Osteoblast (primary cell): ENCODE measurements around the gene NR2F1. TPM values are rescaled to one million over a fixed set of nuclear protein-coding genes. Genes with fewer than 3 reads are reported as not detected.

Source experiments
- DNase-seq: peaks from one replicate; pipeline ENCODE4 v3.0.0; 2011; ENCODE audit warnings: low spot score, mixed read lengths; ENCODE audit not compliant: insufficient read length; ENCODE audit errors: missing footprints
- H2AFZ ChIP-seq: 2 replicates; pipeline ENCODE4 v1.6.0; 2011; ENCODE audit warnings: mild to moderate bottlenecking, low read length
- H3K27ac ChIP-seq: 2 replicates; pipeline ENCODE4 v1.5.1; 2011; ENCODE audit warnings: mild to moderate bottlenecking, low read depth, low read length, moderate library complexity
- H3K27me3 ChIP-seq: 2 replicates; pipeline ENCODE4 v1.6.0; 2012; ENCODE audit warnings: mild to moderate bottlenecking, control low read depth, inconsistent platforms, low read length, moderate library complexity; ENCODE audit not compliant: insufficient read depth
- H3K36me3 ChIP-seq: 2 replicates; pipeline ENCODE4 v1.5.1; 2011; ENCODE audit warnings: mild to moderate bottlenecking, low read length, control low read depth, moderate library complexity; ENCODE audit not compliant: insufficient read depth
- H3K4me1 ChIP-seq: 2 replicates; pipeline ENCODE4 v1.5.1; 2011; ENCODE audit warnings: mild to moderate bottlenecking, low read length, control low read depth, moderate library complexity; ENCODE audit not compliant: insufficient read depth
- H3K4me2 ChIP-seq: 2 replicates; pipeline ENCODE4 v1.6.0; 2011; ENCODE audit warnings: mild to moderate bottlenecking, low read length; ENCODE audit not compliant: insufficient read depth
- H3K4me3 ChIP-seq: fragments of 200-600 bp; sonication (generic); 3 replicates; pipeline ENCODE4 v1.5.1; 2012; ENCODE audit warnings: mild to moderate bottlenecking, low read length, inconsistent platforms; ENCODE audit not compliant: insufficient read depth
- H3K79me2 ChIP-seq: 2 replicates; pipeline ENCODE4 v1.6.0; 2012; ENCODE audit warnings: mild to moderate bottlenecking, low read length, control low read depth, inconsistent platforms; ENCODE audit not compliant: insufficient read depth
- H3K9me3 ChIP-seq: 2 replicates; pipeline ENCODE4 v1.5.1; 2011; ENCODE audit warnings: low read depth, low read length, control low read depth
- H4K20me1 ChIP-seq: 2 replicates; pipeline ENCODE4 v1.6.0; 2012; ENCODE audit warnings: mild to moderate bottlenecking, low read length, control low read depth; ENCODE audit not compliant: insufficient read depth
- CTCF ChIP-seq: IDR thresholded peaks from 2 replicates; pipeline ENCODE4 v1.5.1; 2011; ENCODE audit warnings: mild to moderate bottlenecking, low read depth, low read length, moderate library complexity; ENCODE audit errors: extremely low read depth
- total RNA-seq: library from RNA; depleted of rRNA; stranded (reverse); fragments of >200 nt; gene quantifications from 2 replicates; pipeline ENCODE4 v1.2.3, GENCODE V29; 2012

NR2F1 gene
- total RNA-seq, 1 donor, result 7.2 TPM

- Histone ChIP-seq H3K4me1 (no peaks in the 10 kb centered on the region), H3K4me2 (peak overlapping the region; percentile 63), H3K36me3 (peaks cover 3% of the 10 kb centered on the region), H3K9me3 (no peaks in the 10 kb centered on the region), H2AFZ (no peak overlapping the region), H3K4me3 (peak overlapping the region; percentile 54), H3K79me2 (peaks cover 78% of the 10 kb centered on the region), H3K27me3 (no peaks in the 10 kb centered on the region), H4K20me1 (peaks cover 5% of the 10 kb centered on the region), H3K27ac (no peak overlapping the region)
- peak; percentile 80 for DNase-seq
- TF ChIP-seq CTCF, result no peak
Observed at GRCh38 chr5:93573354-93574351, 9.4 kb upstream of the NR2F1 start.

GRCh38 chr5:93574491-93575305 is 8.3 kb upstream of the NR2F1 start:
- Histone ChIP-seq H3K4me3 (no peak overlapping the region), H3K4me1 (peaks cover 4% of the 10 kb centered on the region), H3K4me2 (no peak overlapping the region)

GRCh38 chr5:93575461-93576414 is 7.3 kb upstream of the NR2F1 start:
- H3K4me2 ChIP-seq, result no peak overlapping the region
- no peak overlapping the region for H2AFZ ChIP-seq
- H3K27me3 ChIP-seq, result no peaks in the 10 kb centered on the region
- peaks cover 4% of the 10 kb centered on the region for H3K4me1 ChIP-seq
- no peak for DNase-seq
- no peak overlapping the region for H3K4me3 ChIP-seq
- peaks cover 5% of the 10 kb centered on the region for H4K20me1 ChIP-seq
- no peak overlapping the region for H3K27ac ChIP-seq
- no peaks in the 10 kb centered on the region for H3K9me3 ChIP-seq
- no peak for TF ChIP-seq CTCF
- H3K36me3 ChIP-seq, result peaks cover 3% of the 10 kb centered on the region
- H3K79me2 ChIP-seq, result peaks cover 80% of the 10 kb centered on the region

More at GRCh38 chr5:93574491-93575305, 8.3 kb upstream of the NR2F1 start:
- Histone ChIP-seq H3K27ac (no peak overlapping the region), H3K36me3 (peaks cover 3% of the 10 kb centered on the region), H2AFZ (no peak overlapping the region), H4K20me1 (peaks cover 5% of the 10 kb centered on the region), H3K27me3 (no peaks in the 10 kb centered on the region), H3K79me2 (peaks cover 80% of the 10 kb centered on the region), H3K9me3 (no peaks in the 10 kb centered on the region)
- no peak for TF ChIP-seq CTCF
- DNase-seq, result peak; percentile 82
